Measurements from ENCODE around the gene SUSD3.
"Not testable (repeated sequence)": the region's sequence is repeated elsewhere in the genome, so short reads cannot be mapped to it uniquely, and the experiment has no call there.

The SUSD3 gene

DNA sequence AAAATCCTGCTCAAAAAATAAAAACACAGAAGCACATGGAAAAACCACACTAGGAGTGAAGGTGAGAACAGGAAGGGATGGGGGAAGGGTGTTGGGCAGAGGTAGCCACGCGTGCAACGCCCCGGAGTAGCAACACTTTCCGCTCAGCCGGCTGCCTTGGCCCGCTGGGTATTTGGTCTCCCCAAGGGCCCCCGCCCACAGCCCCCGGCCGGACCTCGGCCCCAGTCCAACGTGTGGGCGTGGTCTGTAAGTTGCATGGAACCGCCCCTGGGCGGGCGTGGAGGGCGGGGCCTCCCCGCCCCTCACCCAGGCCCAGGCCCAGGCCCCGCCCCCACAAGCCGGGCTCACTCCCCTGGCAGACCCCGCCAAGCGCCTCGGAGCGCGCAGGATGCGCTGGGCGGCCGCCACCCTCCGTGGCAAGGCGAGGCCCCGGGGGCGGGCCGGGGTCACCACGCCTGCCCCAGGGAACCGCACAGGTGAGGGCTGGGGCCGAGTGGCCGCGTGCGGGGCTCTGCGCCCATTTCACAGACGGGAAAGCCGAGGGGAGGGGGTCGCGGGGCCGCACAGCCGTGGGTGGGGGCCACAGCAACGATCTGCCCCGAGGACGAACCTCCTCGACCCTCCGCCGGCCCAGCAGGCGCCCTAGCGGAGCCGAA, at the start of gene SUSD3:
TSS of gene SUSD3 (plus strand) at position 347 of the 656 bp plus-strand sequence. CDS start at position 389, 42 bp downstream.
- peak; percentile 83 for DNase-seq

DNA sequence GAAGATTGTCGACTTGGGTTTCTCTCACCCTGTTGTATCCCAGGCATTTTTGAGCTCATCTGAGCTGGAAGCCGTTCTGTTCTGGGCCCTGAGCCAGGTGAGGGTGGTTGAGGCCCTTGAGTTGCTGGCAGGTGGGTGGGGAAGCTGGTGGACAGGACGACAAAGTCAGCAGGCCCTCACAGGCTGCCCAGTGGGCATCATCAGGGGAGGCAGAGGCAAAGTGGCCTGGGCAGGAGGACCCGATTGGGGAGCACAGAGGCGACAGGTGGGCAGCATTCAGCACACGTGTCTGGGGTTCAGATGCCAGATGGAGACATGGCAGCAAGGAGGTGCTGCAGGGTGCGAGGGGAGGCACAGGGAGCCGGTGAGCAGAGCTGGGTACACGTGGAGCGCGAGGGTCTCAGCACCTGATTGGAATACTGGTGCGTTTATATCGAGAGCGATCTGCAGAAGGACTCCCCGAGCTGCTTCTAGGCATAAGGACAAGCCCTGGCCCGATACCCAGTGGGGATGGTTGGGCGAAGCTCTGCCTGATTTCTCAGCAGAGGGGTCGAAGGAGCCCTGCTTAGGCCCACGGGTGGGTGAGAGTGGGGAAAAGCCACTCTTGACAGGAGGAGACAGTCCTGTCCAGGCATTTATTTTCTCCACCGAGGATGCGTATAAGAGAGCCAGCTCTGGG, 49.0 kb upstream of the SUSD3 start:
- DNase-seq, result no peak

DNA sequence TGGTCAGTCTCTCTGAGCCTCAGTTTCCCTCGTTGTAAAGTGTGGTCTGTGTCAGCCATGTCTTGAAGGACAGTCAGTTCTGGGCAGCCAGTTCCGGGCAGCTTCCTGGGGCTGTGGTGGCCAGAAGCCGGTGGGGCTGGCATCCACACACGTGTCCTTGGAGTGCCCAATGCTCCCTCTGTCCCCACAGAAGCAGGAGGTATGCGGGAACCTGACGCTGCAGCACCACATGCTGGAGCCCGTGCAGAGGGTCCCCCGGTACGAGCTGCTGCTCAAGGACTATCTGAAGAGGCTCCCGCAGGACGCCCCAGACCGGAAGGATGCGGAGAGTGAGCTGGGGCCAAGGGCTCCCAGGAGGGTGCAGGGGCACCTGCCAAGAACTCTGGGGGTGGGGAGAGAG, 48.4 kb upstream of the SUSD3 start:
- DNase-seq, result no peak

DNA sequence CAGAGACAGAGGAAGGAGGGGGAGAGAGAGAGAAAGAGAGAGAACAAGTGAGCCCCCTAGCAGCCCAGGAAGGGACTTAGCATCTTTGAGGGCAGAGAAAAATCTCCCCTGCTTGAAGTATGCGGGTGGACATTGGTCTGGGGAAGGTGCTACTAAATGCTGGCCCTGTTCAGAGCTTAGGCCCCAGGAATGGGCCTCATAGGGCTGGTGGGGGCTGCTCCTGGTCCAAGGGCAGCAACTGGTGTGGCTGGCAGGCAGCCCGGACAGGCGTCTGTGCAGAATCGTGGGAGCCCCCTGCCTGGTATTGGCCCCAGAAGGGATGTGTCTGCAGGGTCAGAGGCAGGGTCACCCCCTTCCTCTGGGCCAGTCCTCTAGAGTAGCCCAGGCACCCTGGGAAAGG, 47.8 kb upstream of the SUSD3 start:
- DNase-seq, result no peak

DNA sequence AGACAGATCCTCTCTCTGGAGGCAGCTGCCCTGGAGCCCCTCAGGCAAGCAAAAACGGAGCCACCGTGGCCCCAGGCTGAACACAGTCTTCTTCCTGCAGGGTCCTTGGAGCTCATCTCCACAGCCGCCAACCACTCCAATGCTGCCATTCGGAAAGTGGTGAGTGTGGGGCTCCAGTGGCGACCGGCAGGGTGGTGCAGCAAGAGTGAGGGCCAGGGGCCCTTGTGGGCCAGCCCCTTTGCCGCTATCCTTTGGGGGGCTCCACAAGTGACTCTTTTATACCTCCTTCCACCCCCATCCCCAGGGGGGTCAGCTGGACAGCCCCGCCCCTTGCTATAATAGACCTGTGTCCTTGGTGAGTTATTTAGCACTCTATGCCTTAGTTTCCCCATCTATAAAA, 47.4 kb upstream of the SUSD3 start:
- no peak for DNase-seq

DNA sequence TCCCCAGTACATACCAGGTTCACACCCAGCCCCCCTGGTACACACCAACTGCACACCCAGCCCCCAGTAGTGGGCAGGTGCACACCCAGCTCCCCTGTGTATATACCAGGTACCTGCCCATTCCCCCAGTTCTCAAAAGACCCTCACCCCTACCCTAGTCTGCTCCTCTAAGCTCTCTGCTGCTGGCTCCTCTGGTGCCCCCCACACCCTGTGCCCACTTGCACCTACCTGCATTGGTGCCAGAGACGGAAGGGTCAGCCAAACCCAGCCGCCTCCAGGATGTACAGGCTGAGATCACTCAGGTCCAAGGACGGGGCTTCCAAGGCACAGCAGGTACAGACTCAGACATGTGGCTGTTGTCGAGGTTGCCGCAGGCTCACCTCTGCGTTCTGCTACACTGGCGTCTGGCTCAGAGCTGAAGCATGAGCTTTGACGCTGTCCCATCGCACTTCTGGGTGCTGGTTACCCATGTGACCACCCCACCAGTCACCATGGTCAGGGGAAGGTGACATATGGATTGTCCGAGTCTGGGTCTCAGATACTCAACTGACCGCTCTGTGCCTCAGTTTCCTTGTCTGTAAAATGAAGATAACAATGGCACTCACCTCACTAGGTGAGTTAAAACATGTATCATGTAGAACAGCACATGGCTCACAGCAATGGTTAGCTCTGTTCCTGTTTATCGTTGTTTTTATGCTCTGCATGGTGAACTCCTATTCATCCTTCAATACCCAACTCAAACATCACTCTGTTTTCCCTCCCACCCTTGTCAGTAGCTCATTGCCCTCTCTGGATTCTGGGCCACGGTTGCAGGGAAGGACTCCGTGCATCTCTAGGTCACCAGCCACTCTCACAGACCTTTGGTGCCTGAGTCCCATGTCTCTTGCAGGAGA, 45.3 kb upstream of the SUSD3 start:
- no peak for DNase-seq

DNA sequence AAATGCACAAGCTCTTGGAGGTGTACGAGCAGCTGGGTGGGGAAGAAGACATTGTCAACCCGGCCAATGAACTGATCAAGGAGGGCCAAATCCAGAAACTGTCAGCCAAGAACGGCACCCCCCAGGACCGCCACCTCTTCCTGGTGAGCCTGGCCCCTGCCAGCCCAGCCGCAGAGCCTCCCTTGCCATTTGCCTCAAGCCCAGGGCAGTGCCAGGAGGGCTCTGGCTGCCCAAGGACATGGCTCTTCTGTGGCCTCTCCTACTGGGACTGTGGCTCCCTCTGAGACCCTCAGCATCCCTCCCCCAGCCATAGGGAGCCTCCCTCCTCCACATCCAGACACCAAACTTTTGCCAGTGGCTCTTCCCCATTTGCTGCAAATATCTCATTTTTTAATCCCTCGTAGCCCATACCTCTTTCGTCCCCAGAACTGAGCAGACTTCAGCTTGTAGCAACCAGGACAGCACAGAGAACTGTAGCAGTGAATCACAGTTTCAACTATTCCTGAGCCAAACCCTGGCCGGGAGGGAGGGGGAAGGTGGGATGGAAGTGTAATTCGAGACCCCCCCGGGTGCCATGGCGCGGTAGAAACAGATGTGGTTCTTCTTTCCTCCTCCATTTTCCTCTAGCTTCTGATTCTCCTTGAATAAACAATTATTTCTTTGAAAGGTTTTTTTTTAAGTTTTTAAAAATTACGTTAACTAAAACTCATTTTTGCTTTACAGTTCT, 44.5 kb upstream of the SUSD3 start:
- DNase-seq, result no peak

DNA sequence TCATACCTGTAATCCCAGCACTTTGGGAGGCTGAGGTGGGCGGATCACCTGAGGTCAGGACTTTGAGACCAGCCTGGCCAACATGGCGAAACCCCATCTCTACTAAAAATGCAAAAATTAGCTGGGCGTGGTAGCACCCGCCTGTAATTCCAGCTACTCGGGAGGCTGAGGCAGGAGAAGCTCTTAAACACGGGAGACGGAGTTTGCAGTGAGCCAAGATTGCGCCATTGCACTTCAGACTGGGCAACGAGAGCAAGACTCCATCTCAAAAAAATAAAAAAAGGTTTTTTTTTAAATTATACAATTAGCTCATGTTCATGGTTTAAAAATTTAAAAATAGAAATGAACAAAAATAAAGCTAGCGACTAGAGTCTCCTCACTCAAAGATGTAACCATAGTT, 43.3 kb upstream of the SUSD3 start:
- not testable (repeated sequence) for DNase-seq

DNA sequence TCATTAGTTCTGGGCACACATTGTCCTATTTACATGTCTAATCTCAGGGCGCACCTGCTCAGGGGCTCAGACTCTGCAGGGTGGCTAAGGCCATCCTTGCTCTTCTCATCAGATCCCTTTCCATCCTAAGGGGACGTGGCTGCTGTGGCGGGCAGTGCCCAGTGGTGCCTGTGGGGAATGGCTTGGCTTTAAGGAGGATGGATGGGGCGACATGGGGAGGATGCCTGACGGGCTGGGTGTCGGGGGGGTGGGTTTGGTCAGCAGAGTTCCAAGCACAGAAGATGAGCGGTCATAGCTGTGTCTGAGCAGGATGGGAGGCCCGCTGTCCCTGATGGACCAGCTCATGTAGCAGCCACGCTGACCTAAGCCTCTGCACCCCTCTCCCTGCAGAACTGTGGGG, 40.9 kb upstream of the SUSD3 start:
- DNase-seq, result no peak

DNA sequence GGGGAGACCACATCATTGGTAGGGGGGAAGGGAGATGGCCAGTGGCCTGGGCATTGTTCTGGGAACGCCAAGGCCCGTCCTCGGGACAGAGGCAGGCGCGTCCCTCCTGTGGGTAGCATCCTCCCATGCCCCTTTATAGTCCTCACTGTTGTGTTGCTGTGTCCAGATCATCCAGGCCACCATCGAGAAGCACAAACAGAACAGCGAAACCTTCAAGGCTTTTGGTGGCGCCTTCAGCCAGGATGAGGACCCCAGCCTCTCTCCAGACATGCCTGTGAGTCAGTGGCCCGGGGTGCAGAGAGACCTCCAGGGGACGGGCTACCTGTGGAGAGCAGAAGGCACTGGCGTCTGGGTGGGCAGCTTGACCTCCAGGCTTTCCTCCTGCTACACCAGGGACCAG, 38.4 kb upstream of the SUSD3 start:
- peak; percentile 6 for DNase-seq

DNA sequence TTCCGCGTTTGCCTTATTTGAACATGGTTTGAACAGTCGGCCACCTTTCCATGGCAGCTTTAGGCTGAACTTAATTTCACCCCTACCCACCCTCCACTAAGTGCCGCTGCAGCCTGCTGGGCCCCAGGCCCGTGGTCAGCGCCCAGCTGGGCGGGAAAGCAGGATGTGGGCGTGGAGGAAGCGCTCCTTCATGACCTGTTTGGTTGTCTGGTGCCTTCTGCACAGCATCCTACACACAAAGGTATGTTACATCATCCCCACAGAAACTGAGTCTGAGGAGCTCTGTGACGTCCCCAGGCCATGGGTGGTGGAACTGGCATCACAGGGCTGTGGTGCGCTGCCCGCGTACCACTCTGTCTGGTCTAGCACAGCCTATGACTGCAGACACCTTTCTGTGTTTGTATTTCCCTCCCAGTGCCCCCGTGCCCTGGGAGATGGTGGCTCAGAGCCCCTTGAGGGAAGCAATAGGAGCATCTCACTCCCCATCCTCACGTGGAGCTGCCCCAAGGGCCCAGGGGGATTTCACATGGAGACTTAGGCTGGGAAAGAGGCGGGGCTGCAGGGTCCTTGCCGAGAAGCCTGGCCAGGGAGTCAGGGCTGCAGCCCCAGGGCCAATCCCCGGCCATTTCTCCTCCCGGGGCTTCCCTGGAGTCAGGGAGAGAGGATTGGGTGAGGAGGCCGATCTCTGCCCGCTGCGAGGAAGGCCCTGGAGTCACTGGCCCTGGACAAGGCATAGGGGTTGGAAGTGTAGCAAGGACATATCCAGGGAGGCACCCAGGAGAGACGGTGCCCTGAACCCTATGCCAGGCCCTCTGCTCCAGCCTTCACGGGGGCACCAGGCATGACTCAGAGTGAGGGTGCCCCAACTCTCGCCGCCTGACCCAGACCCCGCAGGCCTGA, 37.5 kb upstream of the SUSD3 start:
- peak; percentile 69 for DNase-seq

DNA sequence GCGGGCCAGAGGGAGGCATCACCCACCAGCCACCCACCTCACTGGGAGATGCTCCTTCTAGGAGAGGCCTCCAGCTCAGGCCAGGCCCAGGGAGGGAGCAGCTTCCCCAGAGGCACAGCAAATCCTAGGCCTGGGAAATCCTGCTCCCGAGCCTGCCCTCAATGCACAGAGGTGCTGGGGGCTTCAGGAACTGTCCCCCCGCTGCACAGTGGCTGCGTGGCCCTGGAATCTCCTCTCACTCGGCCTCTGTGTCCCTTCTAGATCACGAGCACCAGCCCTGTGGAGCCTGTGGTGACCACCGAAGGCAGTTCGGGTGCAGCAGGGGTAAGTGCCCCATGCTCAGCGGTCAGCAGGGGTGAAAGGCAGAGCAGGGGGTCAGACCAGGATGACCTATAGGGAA, 36.4 kb upstream of the SUSD3 start:
- DNase-seq, result no peak

DNA sequence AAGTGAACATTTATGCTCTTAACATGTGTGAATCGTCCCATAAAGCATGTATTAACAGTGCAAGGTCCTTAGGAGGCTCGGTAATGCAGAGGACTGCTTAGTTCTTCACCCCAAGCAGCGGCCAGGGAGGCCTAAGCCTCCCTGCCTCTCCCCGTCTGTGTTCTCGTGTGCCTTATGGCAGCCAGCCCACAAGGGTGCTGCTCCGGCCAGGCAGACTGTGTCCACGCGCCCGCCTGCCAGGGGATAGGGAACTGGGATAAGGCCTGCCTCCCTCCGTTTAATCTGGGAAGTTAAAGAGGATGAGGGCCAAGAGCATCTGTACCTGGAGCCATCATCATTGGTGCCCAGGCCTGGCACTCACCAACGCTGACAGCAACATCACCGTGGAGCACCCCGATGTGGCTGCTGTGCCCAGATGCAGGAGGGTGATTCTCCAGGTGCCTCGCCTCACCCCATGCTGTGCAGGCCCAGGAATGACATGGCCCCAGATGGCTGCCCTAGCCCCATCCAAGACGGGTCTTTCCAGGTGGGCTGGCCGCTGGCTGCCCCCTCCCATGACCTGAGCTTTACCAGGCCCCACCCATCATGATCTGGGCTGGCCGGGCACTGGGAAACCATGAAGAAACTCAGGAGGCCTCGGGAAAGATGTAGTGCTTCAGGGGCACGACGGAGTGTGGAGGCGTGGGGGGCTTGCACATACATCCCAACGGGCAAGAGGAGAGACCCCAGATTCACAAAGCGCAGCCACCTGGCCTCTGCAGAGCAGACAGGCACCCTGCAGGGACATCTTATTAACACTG, 35.6 kb upstream of the SUSD3 start:
- DNase-seq, result peak; percentile 2

DNA sequence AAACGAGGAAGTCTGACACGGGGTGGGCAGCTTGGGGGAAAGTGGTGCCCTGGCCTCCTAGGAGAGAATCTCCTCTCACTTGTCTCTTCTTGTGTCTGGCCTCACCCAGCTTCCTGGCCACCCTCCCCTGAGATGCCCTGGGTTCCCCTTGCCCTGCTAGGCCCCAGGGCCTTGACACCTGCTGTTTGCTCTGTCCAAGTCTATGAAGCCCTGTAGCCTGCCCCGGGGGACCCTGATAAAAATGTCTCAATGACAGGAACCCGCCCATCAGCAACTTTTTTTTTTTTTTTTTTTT, 35.0 kb upstream of the SUSD3 start:
- peak; percentile 6 for DNase-seq

DNA sequence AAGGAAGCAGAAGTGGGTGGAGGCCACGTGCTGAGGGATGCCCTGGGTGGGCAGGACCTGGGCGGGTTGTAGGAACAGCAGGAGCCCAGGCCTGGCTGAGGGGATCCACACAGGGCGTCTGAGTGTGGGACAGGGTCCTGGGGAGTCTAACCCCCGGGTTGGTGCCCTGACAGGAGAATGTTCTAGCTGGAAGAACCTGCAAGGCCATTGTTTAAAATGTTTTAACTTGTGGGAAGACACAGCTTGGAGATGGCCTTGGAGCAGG, 33.9 kb upstream of the SUSD3 start:
- no peak for DNase-seq

DNA sequence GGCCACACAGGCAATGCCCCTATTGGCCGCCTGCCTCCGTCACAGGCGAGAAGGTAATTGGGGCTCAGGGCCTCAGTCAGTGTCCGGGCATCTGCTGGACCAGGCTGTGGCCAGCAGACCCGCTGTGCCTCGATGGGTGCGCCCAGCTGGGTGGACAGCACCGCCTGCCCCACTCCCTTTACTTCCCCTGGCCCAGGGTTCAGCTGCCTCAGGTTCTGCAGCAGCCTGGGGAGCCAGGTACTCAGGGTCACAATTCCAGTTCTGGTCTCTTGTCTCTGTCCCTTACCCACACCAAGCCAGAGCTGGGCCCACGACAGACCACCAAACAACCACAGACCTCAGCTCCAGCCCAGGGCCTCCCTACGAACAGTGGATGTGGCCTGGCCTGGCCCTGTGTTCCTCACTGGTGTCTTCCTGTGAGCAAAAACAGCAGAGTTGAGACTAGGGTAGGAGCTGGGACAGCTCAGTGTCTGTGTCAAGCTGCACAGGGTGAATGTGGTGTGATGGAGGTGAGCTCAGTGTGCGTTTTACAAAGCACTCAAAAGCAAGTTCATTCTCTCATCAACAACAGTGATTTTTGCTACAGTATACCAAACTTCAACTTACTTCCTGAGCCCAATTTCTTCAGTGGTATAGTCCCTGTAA, 33.4 kb upstream of the SUSD3 start:
- DNase-seq, result peak; percentile 64

DNA sequence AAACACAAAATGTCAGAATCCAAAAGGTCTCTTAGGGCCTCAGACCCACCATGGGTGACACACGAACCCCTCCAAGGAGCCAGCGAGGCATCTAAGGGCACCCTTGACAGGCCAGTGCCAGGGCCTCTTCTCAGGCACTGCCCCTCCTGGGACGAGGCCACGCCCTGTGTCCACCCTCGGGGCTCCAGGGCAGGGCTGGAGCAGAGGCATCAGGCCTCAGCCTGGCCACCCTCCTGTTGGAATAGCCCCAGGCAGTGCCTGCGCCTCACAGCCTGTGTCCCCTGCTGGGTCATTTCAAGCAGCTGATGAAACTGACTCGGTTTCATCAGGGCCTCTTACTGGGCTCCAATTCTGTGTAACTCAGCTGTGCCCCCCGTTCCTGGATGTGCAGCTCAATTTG, 32.8 kb upstream of the SUSD3 start:
- DNase-seq, result no peak

DNA sequence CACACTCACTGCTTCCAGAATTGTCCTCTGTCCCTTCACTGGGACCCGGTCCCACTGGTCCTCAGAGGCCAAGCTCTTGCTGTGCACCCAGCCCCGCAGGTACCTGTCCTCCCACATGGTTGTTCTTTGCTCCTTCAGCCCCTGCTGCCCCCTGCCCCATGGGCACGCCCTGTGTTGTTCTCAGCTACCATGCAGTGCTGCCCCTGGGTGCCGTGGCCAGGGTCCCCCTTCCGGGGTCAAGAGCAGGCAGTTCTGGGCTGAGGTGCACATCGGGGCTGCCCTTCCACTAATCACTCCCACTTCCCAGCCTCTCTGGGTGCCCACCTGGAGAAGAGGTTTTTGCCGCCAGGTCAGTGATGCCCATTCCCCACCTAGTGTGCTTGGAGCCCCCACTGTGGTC, 31.9 kb upstream of the SUSD3 start:
- DNase-seq, result no peak

DNA sequence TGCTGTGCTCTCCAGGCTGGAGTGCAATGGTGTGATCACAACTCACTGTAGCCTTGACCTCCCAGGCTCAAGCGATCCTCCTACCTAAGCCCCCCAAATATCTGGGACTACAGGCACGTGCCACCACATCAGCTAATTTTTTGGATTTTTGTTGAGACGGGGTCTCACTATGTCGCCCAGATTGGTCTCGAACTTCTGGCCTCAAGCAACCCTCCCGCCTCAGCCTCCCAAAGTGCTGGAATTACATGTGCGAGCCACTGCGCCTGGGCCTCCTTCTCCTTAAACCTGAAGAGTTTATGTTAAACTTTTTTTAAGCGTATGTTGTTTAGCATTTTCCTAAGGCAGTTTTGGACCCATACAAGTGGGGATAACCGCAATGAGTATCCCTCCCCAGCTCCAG, 30.8 kb upstream of the SUSD3 start:
- no peak for DNase-seq

DNA sequence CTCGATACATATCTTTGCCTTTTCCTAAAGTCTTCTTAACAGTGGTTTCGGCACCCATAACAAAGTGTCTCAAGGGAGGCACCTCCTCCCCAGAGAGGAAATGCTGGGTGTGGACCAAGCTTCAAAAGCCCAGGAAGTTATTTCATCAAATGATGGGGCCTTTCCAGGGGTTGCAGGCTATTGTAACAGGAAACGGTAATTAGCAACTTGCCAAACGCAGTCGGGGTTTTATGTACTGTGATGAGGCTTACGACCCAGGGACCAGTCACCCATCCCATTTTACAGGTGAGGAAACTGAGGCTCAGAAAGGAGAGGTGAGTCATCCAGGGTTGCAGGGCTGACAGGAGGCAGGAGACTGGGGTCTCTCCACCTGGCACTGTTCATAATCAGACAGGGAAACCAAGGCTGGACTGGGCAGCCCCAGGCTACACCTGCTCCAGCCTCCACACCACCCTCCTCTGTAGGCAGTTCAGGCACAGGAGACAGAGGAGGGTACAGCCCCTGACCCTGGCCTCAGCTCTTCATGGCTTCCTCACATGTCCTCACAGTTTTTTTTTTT, 30.0 kb upstream of the SUSD3 start:
- DNase-seq, result peak; percentile 78

Measured in CD4-positive, alpha-beta T cell treated with Interleukin-17A for 4 hours (primary cell).